ENCODE measurements around the gene ASCC1. TPM values are rescaled to one million over a fixed set of nuclear protein-coding genes. Genes with fewer than 3 reads are reported as not detected.

ASCC1 gene
- total RNA-seq (2016; rRNA removed; fragmentation: Illumina TruSeq; extraction: Trizol), result 30.1 and 51.0 TPM in 2 replicates
- total RNA-seq (2016; cell fraction: cytosol; rRNA removed; fragmentation: Illumina TruSeq; extraction: Trizol; ENCODE audit: low read depth), result 5.7 and 7.9 TPM in 2 replicates
- 31.9 and 52.7 TPM in 2 replicates for total RNA-seq (2016; cell fraction: insoluble cytoplasmic fraction; rRNA removed; fragmentation: Illumina TruSeq; extraction: Trizol)
- total RNA-seq (2016; cell fraction: membrane; rRNA removed; fragmentation: Illumina TruSeq; extraction: Trizol), result 8.5 and 11.2 TPM in 2 replicates
- 19.7 and 20.4 TPM in 2 replicates for total RNA-seq (2016; cell fraction: nucleus; rRNA removed; fragmentation: Illumina TruSeq; extraction: Trizol)
- 16.6 and 21.6 TPM in 2 replicates for polyA plus RNA-seq (2011; rRNA removed)
- polyA plus RNA-seq (2011; cell fraction: cytosol; rRNA removed), result 12.4 and 18.1 TPM in 2 replicates
- polyA plus RNA-seq (2011; cell fraction: nucleus; rRNA removed), result 7.4 and 10.0 TPM in 2 replicates
- polyA plus RNA-seq (2012), result 23.8 and 25.1 TPM in 2 replicates
- polyA plus RNA-seq (2016; cell fraction: cytosol; fragmentation: Illumina TruSeq; extraction: Trizol; ENCODE audit: low read depth), result 2.5 and 3.4 TPM in 2 replicates
- polyA plus RNA-seq (2016; cell fraction: insoluble cytoplasmic fraction; fragmentation: Illumina TruSeq; extraction: Trizol; ENCODE audit: low read depth), result 47.4 and 47.8 TPM in 2 replicates
- polyA plus RNA-seq (2016; cell fraction: membrane; fragmentation: Illumina TruSeq; extraction: Trizol; ENCODE audit: low read depth), result 5.9 and 6.9 TPM in 2 replicates
- 22.3 and 27.0 TPM in 2 replicates for polyA plus RNA-seq (2016; cell fraction: nucleus; fragmentation: Illumina TruSeq; extraction: Trizol; ENCODE audit: insufficient read depth, low read depth)
- polyA minus RNA-seq (2011; rRNA and poly(A)+ RNA removed; ENCODE audit: low replicate concordance), result 21.8 and 33.7 TPM in 2 replicates
- polyA minus RNA-seq (2011; cell fraction: cytosol; rRNA and poly(A)+ RNA removed), result 16.5 and 21.2 TPM in 2 replicates
- 25.8 and 32.3 TPM in 2 replicates for polyA minus RNA-seq (2011; cell fraction: nucleus; rRNA and poly(A)+ RNA removed)
- Bru-seq, nascent RNA, result percentile 61 among the genes with signal in this experiment
- percentile 59 among the genes with signal in this experiment for BruChase-seq, experiment 1, labeled RNA remaining after a 6-hour chase
- percentile 58 among the genes with signal in this experiment for BruChase-seq, experiment 2, labeled RNA remaining after a 2-hour chase
- long read RNA-seq, experiment 1, transcript ASCC1-202 (10 exons, 2,002 nt), result major isoform, 11 of 29 reads
- long read RNA-seq, experiment 1, partial matches to known transcripts, result 3 of 29 reads
- long read RNA-seq, experiment 1, other reads (novel, unspliced or antisense), result 14 of 29 reads
- long read RNA-seq, experiment 2, transcript ASCC1-202 (10 exons, 2,002 nt), result major isoform, 24 of 61 reads
- long read RNA-seq, experiment 2, partial matches to known transcripts, result 10 of 61 reads
- long read RNA-seq, experiment 2, other reads (novel, unspliced or antisense), result 26 of 61 reads

- peak; percentile 93 for ATAC-seq
- CTCF ChIA-PET (ENCODE audit: low intra/inter-chr PET ratio, low total read pairs), result no interaction called here
- Histone ChIP-seq H3K9me3 (ENCODE audit: low read length) (no peaks in the 10 kb centered on the region), H3K36me3 (replicated peaks in 1 of 2; ENCODE audit: control insufficient read depth in 1 of 2, insufficient read depth in 2 of 2, low read length in 2 of 2) (peaks cover 4 to 8% of the 10 kb centered on the region in 2 experiments; a peak in 4 of 5 replicates), H3K4me3 (replicated peaks in 1 of 3; ENCODE audit: insufficient read depth in 1 of 3, low read depth in 2 of 3, low read length in 3 of 3) (peak within 1 kb of the TSS; percentile 82 to 98 (median 83)), H3K4me2 (ENCODE audit: low read depth, low read length) (peak within 1 kb of the TSS; percentile 95), H3K27ac (ENCODE audit: extremely low read length, insufficient read depth, low read length) (peak within 1 kb of the TSS; percentile 99), H3K27me3 (ENCODE audit: control insufficient read depth in 1 of 2, insufficient read depth in 2 of 2, low read length in 2 of 2) (no peaks in the 10 kb centered on the region), H2AFZ (ENCODE audit: low read length) (peak within 1 kb of the TSS; percentile 48), H3K9ac (ENCODE audit: insufficient read depth, low read depth, low read length) (peak within 1 kb of the TSS; percentile 97), H3K79me2 (ENCODE audit: insufficient read depth, low read length) (peaks cover 42% of the 10 kb centered on the region), H3K4me1 (ENCODE audit: insufficient read depth, low read length) (peaks cover 54% of the 10 kb centered on the region), H4K20me1 (ENCODE audit: insufficient read depth, low read length) (peaks cover 4% of the 10 kb centered on the region; the same call in 1 of the 2 replicates)
- intact Hi-C loops (cut with micrococcal nuclease; ENCODE audit: unreplicated experiment) (loop anchor here (2.0 to 10.0 kb wide), 2 partner anchors 45 to 261 kb away; no protein-coding TSS in a partner anchor), in situ Hi-C loops (cut with HindIII; ENCODE audit: extremely low pct_ligation_motif_present, low pct_unique_long_range_greater_than_20kb) (no loop called here)
- FAIRE-seq, result peak; percentile 87
- WGBS (ENCODE audit: low lambda C conversion rate), result 1% methylated on average over 54 of the region's 64 CpGs
- POLR2A ChIA-PET, result interaction anchor here (0.6 to 3.8 kb wide), 29 partner anchors 10 to 739 kb away, joined by 3 to 47 read pairs (median 4); partner anchors contain the start of genes DDIT4, DNAJB12, PLA2G12B and PSAP
- peak; percentile 85 for DNase-seq (ENCODE audit: low spot score)
- BruUV-seq (replicated peaks), result TSS peak; percentile 86
- TF ChIP-seq ZNF737 (CRISPR knock-in tag; IDR thresholded peaks at IDR 0.05; ENCODE audit: borderline replicate concordance) (no peak), HOXA3 (CRISPR knock-in tag; IDR thresholded peaks at IDR 0.05) (peak; percentile 87), POGK (CRISPR knock-in tag; conservative IDR thresholded peaks at IDR 0.05) (peak; percentile 56; the same call in 1 of the 2 replicates), HIVEP1 (CRISPR knock-in tag; IDR thresholded peaks at IDR 0.05) (peak; percentile 84; the same call in 1 of the 2 replicates), ZSCAN25 (CRISPR knock-in tag; IDR thresholded peaks at IDR 0.05) (peak; percentile 69; the same call in 1 of the 2 replicates), ZNF138 (CRISPR knock-in tag; IDR thresholded peaks at IDR 0.05; ENCODE audit: low read depth) (peak; percentile 75; the same call in 1 of the 2 replicates), KLF15 (CRISPR knock-in tag; IDR thresholded peaks at IDR 0.05; ENCODE audit: borderline replicate concordance) (no peak), HNF4G (IDR thresholded peaks at IDR 0.05; ENCODE audit: borderline replicate concordance, low read depth, low read length) (no peak), HNF4G (CRISPR knock-in tag; IDR thresholded peaks at IDR 0.05; ENCODE audit: borderline replicate concordance, low read depth) (peak; percentile 74), TRAFD1 (CRISPR knock-in tag; IDR thresholded peaks at IDR 0.05; ENCODE audit: borderline replicate concordance) (0 out of 2 replicates have a peak, but pooled peaks have one; percentile 20), HNRNPK (IDR thresholded peaks at IDR 0.05; ENCODE audit: low read depth, low read length, poor library complexity, severe bottlenecking) (peak; percentile 93), GATA4 (IDR thresholded peaks at IDR 0.05; ENCODE audit: borderline replicate concordance, low read depth) (peak; percentile 76)
These were observed at the start of gene ASCC1, which contains the start of gene ANAPC16 for GRCh38 chr10:72215611-72216549. ASCC1 (minus strand) TSS chr10:72216276; CDS start chr10:72213298, 2,978 bp downstream. ANAPC16 (plus strand) TSS chr10:72216012; CDS start chr10:72223915, 7,903 bp downstream.

Data from HepG2 (cell line).